ENCODE measurements around the gene GLIS1. TPM values are rescaled to one million over a fixed set of nuclear protein-coding genes. Genes with fewer than 3 reads are reported as not detected.

Gene GLIS1
- total RNA-seq, 1 experiment from 2014 or later: not detected

GRCh38 chr1:53619367-53620060 is 119.5 kb downstream of the GLIS1 start:
- Histone ChIP-seq H3K79me2 (ENCODE audit: low read depth) (no peaks in the 10 kb centered on the region), H3K4me2 (no peak overlapping the region), H3K9me3 (ENCODE audit: insufficient read depth, low read depth) (no peaks in the 10 kb centered on the region), H4K20me1 (ENCODE audit: insufficient read depth) (no peaks in the 10 kb centered on the region), H3K36me3 (ENCODE audit: low read depth) (no peaks in the 10 kb centered on the region), H3K9me2 (ENCODE audit: insufficient read depth) (no peaks in the 10 kb centered on the region), H2AFZ (no peak overlapping the region), H3F3A (ENCODE audit: insufficient read depth, low read depth) (no peaks in the 10 kb centered on the region), H3K27ac (no peak overlapping the region), H3K4me3 (no peak overlapping the region), H3K4me1 (replicated peaks; ENCODE audit: insufficient read depth) (no peaks in the 10 kb centered on the region), H3K27me3 (ENCODE audit: insufficient read depth, low read depth) (no peaks in the 10 kb centered on the region)
- intact Hi-C loops (cut with micrococcal nuclease; ENCODE audit: unreplicated experiment): no loop called here
- DNase-seq: no peak
- TF ChIP-seq EZH2 (IDR thresholded peaks at IDR 0.05; ENCODE audit: low read depth): no peak
- TF ChIP-seq CTCF (conservative IDR thresholded peaks at IDR 0.05): no peak
- ChIA-PET CTCF (no interaction called here), POLR2A (ENCODE audit: unreplicated experiment) (no interaction called here)
- BruUV-seq (replicated peaks): no TSS peak

GRCh38 chr1:53618500-53619366 is 120.2 kb downstream of the GLIS1 start:
- POLR2A ChIA-PET (ENCODE audit: unreplicated experiment): no interaction called here
- Histone ChIP-seq H3K27me3 (ENCODE audit: insufficient read depth, low read depth) (no peaks in the 10 kb centered on the region), H3K27ac (no peak overlapping the region), H3K9me3 (ENCODE audit: insufficient read depth, low read depth) (no peaks in the 10 kb centered on the region), H3K79me2 (ENCODE audit: low read depth) (no peaks in the 10 kb centered on the region), H3K9me2 (ENCODE audit: insufficient read depth) (no peaks in the 10 kb centered on the region), H4K20me1 (ENCODE audit: insufficient read depth) (no peaks in the 10 kb centered on the region), H2AFZ (no peak overlapping the region), H3K4me1 (replicated peaks; ENCODE audit: insufficient read depth) (no peaks in the 10 kb centered on the region), H3K36me3 (ENCODE audit: low read depth) (no peaks in the 10 kb centered on the region), H3F3A (ENCODE audit: insufficient read depth, low read depth) (no peaks in the 10 kb centered on the region), H3K4me3 (no peak overlapping the region), H3K4me2 (no peak overlapping the region)
- intact Hi-C loops (cut with micrococcal nuclease; ENCODE audit: unreplicated experiment): no loop called here
- BruUV-seq (replicated peaks): no TSS peak
- CTCF ChIA-PET: no interaction called here
- DNase-seq: no peak
- no peak for TF ChIP-seq CTCF (conservative IDR thresholded peaks at IDR 0.05)
- no peak for TF ChIP-seq EZH2 (IDR thresholded peaks at IDR 0.05; ENCODE audit: low read depth)

- POLR2A ChIA-PET (ENCODE audit: unreplicated experiment): no interaction called here
- CTCF ChIA-PET: no interaction called here
- BruUV-seq (replicated peaks): no TSS peak
These were observed 121.0 kb downstream of the GLIS1 start for GRCh38 chr1:53617851-53618499.

More at GRCh38 chr1:53617851-53618499, 121.0 kb downstream of the GLIS1 start:
- H3K4me2 ChIP-seq: no peak overlapping the region
- H3K4me3 ChIP-seq: no peak overlapping the region
- no peak overlapping the region for H2AFZ ChIP-seq
- H3K79me2 ChIP-seq (ENCODE audit: low read depth): no peaks in the 10 kb centered on the region
- intact Hi-C loops (cut with micrococcal nuclease; ENCODE audit: unreplicated experiment): no loop called here
- H3K9me2 ChIP-seq (ENCODE audit: insufficient read depth): no peaks in the 10 kb centered on the region
- no peaks in the 10 kb centered on the region for H4K20me1 ChIP-seq (ENCODE audit: insufficient read depth)
- H3K27ac ChIP-seq: no peak overlapping the region
- no peak for TF ChIP-seq CTCF (conservative IDR thresholded peaks at IDR 0.05)
- no peak for DNase-seq
- no peaks in the 10 kb centered on the region for H3K36me3 ChIP-seq (ENCODE audit: low read depth)
- H3K4me1 ChIP-seq (replicated peaks; ENCODE audit: insufficient read depth): no peaks in the 10 kb centered on the region
- no peaks in the 10 kb centered on the region for H3K9me3 ChIP-seq (ENCODE audit: insufficient read depth, low read depth)
- no peaks in the 10 kb centered on the region for H3K27me3 ChIP-seq (ENCODE audit: insufficient read depth, low read depth)
- H3F3A ChIP-seq (ENCODE audit: insufficient read depth, low read depth): no peaks in the 10 kb centered on the region

Measured in PC-9 (cell line).